Esophagus squamous epithelium (tissue), 4 donors: ENCODE results near the gene PHF2.

Experiments
- CTCF ChIP-seq, 6 experiments: fragments of 450-650 bp in 4 of 6; fragments of 200-600 bp in 2 of 6; sonication (generic) in 2 of 6; IDR thresholded peaks; one replicate each; pipeline ENCODE4 v1.5.1; 2016 to 2019; ENCODE audit warnings: antibody characterized with exemption in 6 of 6, mild to moderate bottlenecking in 4 of 6, moderate library complexity in 4 of 6
- POLR2A ChIP-seq, 4 donors: fragments of 450-650 bp; IDR thresholded peaks; one replicate each; pipeline ENCODE4 v1.6.1; 2017; ENCODE audit warnings: antibody characterized with exemption in 4 of 4, mild to moderate bottlenecking in 4 of 4, moderate library complexity in 3 of 4

- TF ChIP-seq CTCF (IDR thresholded peaks at IDR 0.05) = no peak
- no peak for TF ChIP-seq POLR2A (IDR thresholded peaks at IDR 0.05)
These were observed 98.4 kb downstream of the PHF2 start for GRCh38 chr9:93674580-93675335.
